Thymus (tissue), 11 donors: ENCODE measurements around the gene MAGEF1. TPM values are rescaled to one million over a fixed set of nuclear protein-coding genes. Genes with fewer than 3 reads are reported as not detected.

Experiments
- DNase-seq, 9 donors: peaks; one replicate each; pipeline ENCODE4 v3.0.0-alpha.2; 2013; ENCODE audit warnings: low spot score in 9 of 9, low read depth in 6 of 9, missing footprints in 1 of 9
- H3K27ac ChIP-seq, 2 donors: one replicate each; pipeline ENCODE4 v1.5.1; 2013; ENCODE audit warnings: control low read depth in 1 of 2, low read depth in 1 of 2, low read length in 1 of 2, mild to moderate bottlenecking in 1 of 2, moderate library complexity in 1 of 2
- H3K27me3 ChIP-seq, 2 donors: one replicate each; pipeline ENCODE4 v1.5.1; 2013; ENCODE audit warnings: low read length in 1 of 2; ENCODE audit not compliant: control insufficient read depth in 2 of 2, insufficient read depth in 1 of 2
- H3K36me3 ChIP-seq, 2 donors: one replicate each; pipeline ENCODE4 v1.5.1; 2013; ENCODE audit warnings: low read length in 1 of 2, mild to moderate bottlenecking in 1 of 2, moderate library complexity in 1 of 2; ENCODE audit not compliant: control insufficient read depth in 2 of 2, insufficient read depth in 2 of 2
- H3K4me1 ChIP-seq, 2 donors: one replicate each; pipeline ENCODE4 v1.5.1; 2013; ENCODE audit warnings: low read length in 2 of 2; ENCODE audit not compliant: control insufficient read depth in 2 of 2, insufficient read depth in 2 of 2
- H3K4me3 ChIP-seq, 2 donors: one replicate each; pipeline ENCODE4 v1.5.1; 2013; ENCODE audit warnings: low read length in 2 of 2, control low read depth in 1 of 2, mild to moderate bottlenecking in 1 of 2
- H3K9me3 ChIP-seq, 2 donors: one replicate each; pipeline ENCODE4 v1.5.1; 2013; ENCODE audit warnings: low read length in 1 of 2, mild to moderate bottlenecking in 1 of 2; ENCODE audit not compliant: control insufficient read depth in 2 of 2, insufficient read depth in 1 of 2
- WGBS: extraction: QIAGEN DNeasy Blood & Tissue Kit; methylation state at CpG from one replicate; pipeline ENCODE4 v1.1.7; 2013; 5-methylcytosine and 5-hydroxymethylcytosine counted together
- polyA plus RNA-seq: library from polyadenylated mRNA; stranded (reverse); fragments of 200-250 nt; gene quantifications from one replicate; pipeline ENCODE4 v1.2.3, GENCODE V29; 2013
- total RNA-seq: library from RNA; stranded (reverse); fragments of 120-200 nt; gene quantifications from one replicate; pipeline ENCODE4 v1.2.4, GENCODE V29; 2013
- donor health status: healthy.

The MAGEF1 gene
- total and polyA plus RNA-seq, 2 donors: 27.6 to 62.4 TPM

- no peak overlapping the region for H3K27ac ChIP-seq
- H3K36me3 ChIP-seq: no peaks in the 10 kb centered on the region
- DNase-seq: no peak
- 95% methylated on average over 14 of the region's 14 CpGs for WGBS
- peaks cover 0 to 5% of the 10 kb centered on the region in 2 donors for H3K4me1 ChIP-seq
- no peak overlapping the region for H3K4me3 ChIP-seq
- no peaks in the 10 kb centered on the region for H3K27me3 ChIP-seq
- H3K9me3 ChIP-seq: no peaks in the 10 kb centered on the region
Observed at GRCh38 chr3:184746131-184747120, 34.6 kb upstream of the MAGEF1 start.

- DNase-seq: no peak
- Histone ChIP-seq H3K27me3 (no peaks in the 10 kb centered on the region), H3K4me3 (no peak overlapping the region), H3K9me3 (no peaks in the 10 kb centered on the region), H3K27ac (no peak overlapping the region), H3K36me3 (no peaks in the 10 kb centered on the region), H3K4me1 (peaks cover 0 to 13% of the 10 kb centered on the region in 2 donors)
- whole genome bisulfite sequencing: 90% methylated on average over 11 of the region's 11 CpGs
Observed at GRCh38 chr3:184745526-184745925, 33.7 kb upstream of the MAGEF1 start.

GRCh38 chr3:184743248-184743647 lies 31.4 kb upstream of the MAGEF1 start:
- no peak overlapping the region for H3K27ac ChIP-seq
- H3K4me1 ChIP-seq: peaks cover 0 to 16% of the 10 kb centered on the region in 2 donors
- WGBS: 94% methylated on average over 3 of the region's 3 CpGs
- H3K27me3 ChIP-seq: no peaks in the 10 kb centered on the region
- no peaks in the 10 kb centered on the region for H3K36me3 ChIP-seq
- H3K4me3 ChIP-seq: no peak overlapping the region
- DNase-seq: no peak
- H3K9me3 ChIP-seq: no peaks in the 10 kb centered on the region

GRCh38 chr3:184742676-184743135 lies 30.8 kb upstream of the MAGEF1 start:
- DNase-seq: no peak
- no peaks in the 10 kb centered on the region for H3K36me3 ChIP-seq
- H3K27me3 ChIP-seq: no peaks in the 10 kb centered on the region
- H3K4me1 ChIP-seq: peaks cover 0 to 19% of the 10 kb centered on the region in 2 donors
- 92% methylated on average over 4 of the region's 4 CpGs for WGBS
- no peaks in the 10 kb centered on the region for H3K9me3 ChIP-seq
- H3K4me3 ChIP-seq: no peak overlapping the region
- H3K27ac ChIP-seq: no peak overlapping the region

GRCh38 chr3:184741798-184742675 lies 30.2 kb upstream of the MAGEF1 start:
- Histone ChIP-seq H3K9me3 (no peaks in the 10 kb centered on the region), H3K4me1 (peaks cover 0 to 19% of the 10 kb centered on the region in 2 donors), H3K27ac (no peak overlapping the region), H3K4me3 (no peak overlapping the region), H3K36me3 (no peaks in the 10 kb centered on the region), H3K27me3 (no peaks in the 10 kb centered on the region)
- no peak for DNase-seq
- WGBS: 88% methylated on average over 12 of the region's 12 CpGs

- H3K9me3 ChIP-seq: no peaks in the 10 kb centered on the region
- peaks cover 0 to 19% of the 10 kb centered on the region in 2 donors for H3K4me1 ChIP-seq
- WGBS: 95% methylated on average over 8 of the region's 8 CpGs
- H3K36me3 ChIP-seq: no peaks in the 10 kb centered on the region
- H3K27me3 ChIP-seq: no peaks in the 10 kb centered on the region
- DNase-seq: no peak
- no peak overlapping the region for H3K4me3 ChIP-seq
- no peak overlapping the region for H3K27ac ChIP-seq
Observed at GRCh38 chr3:184741259-184741556, 29.3 kb upstream of the MAGEF1 start.

GRCh38 chr3:184740509-184741258 lies 28.8 kb upstream of the MAGEF1 start:
- Histone ChIP-seq H3K4me1 (peaks cover 0 to 19% of the 10 kb centered on the region in 2 donors), H3K27me3 (no peaks in the 10 kb centered on the region), H3K9me3 (no peaks in the 10 kb centered on the region), H3K4me3 (no peak overlapping the region), H3K27ac (no peak overlapping the region), H3K36me3 (no peaks in the 10 kb centered on the region)
- 90% methylated on average over 9 of the region's 9 CpGs for WGBS
- no peak for DNase-seq

- DNase-seq: no peak
- Histone ChIP-seq H3K27ac (no peak overlapping the region), H3K4me3 (no peak overlapping the region)
Observed at GRCh38 chr3:184739594-184740505, 28.0 kb upstream of the MAGEF1 start.

More at GRCh38 chr3:184739594-184740505, 28.0 kb upstream of the MAGEF1 start:
- Histone ChIP-seq H3K36me3 (no peaks in the 10 kb centered on the region), H3K4me1 (peaks cover 0 to 19% of the 10 kb centered on the region in 2 donors), H3K9me3 (no peaks in the 10 kb centered on the region), H3K27me3 (no peaks in the 10 kb centered on the region)
- WGBS: 93% methylated on average over 5 of the region's 5 CpGs
